Peyer's patch (tissue), 4 donors: ENCODE measurements around the gene SH2D5.

ENCODE experiments used
- CTCF ChIP-seq, 6 experiments: fragments of 450-650 bp in 4 of 6; fragments of 200-600 bp in 2 of 6; sonication (generic) in 1 of 6; IDR thresholded peaks; one replicate each; pipeline ENCODE4 v1.5.1; 2017 to 2019; ENCODE audit warnings: antibody characterized with exemption in 6 of 6, mild to moderate bottlenecking in 3 of 6, moderate library complexity in 1 of 6
- POLR2A ChIP-seq, 2 donors: fragments of 450-650 bp; IDR thresholded peaks; one replicate each; pipeline ENCODE4 v1.5.1; 2017; ENCODE audit warnings: antibody characterized with exemption in 2 of 2, mild to moderate bottlenecking in 2 of 2, moderate library complexity in 2 of 2

- TF ChIP-seq CTCF (IDR thresholded peaks at IDR 0.05) (no peak), POLR2A (IDR thresholded peaks at IDR 0.05) (no peak)
Observed at GRCh38 chr1:20713440-20713839, 19.1 kb downstream of the SH2D5 start.
